ENCODE measurements around the gene SCNN1B.
"Not testable (repeated sequence)": the region's sequence is repeated elsewhere in the genome, so short reads cannot be mapped to it uniquely, and the experiment has no call there.

The SCNN1B gene

GRCh38 chr16:23302045-23302956, at the start of gene SCNN1B:
Gene SCNN1B, plus strand, starts transcription at chr16:23302302. Its CDS starts 46,298 bp downstream, at chr16:23348600.
- FAIRE-seq: no peak

DNA sequence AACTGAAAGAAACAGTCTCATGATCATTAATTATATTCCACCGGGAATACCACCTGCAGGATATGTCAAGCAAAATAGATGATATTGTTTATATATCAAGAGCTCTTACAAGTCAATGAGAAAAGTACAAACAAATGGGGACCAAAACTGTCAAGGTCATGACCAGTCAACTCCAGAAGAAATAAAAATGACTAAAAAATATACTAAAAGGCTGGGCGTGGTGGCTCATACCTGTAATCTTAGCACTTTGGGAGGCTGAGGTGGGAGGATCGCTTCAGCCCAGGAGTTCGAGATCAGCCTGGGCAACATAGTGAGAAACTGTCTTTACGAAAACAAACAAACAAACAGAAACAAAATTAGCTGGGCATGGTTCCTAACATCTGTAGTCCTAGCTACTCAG, 49.8 kb upstream of the SCNN1B start:
- FAIRE-seq: no peak

- not testable (repeated sequence) for FAIRE-seq
These were observed 48.5 kb upstream of the SCNN1B start for GRCh38 chr16:23253650-23254049.

DNA sequence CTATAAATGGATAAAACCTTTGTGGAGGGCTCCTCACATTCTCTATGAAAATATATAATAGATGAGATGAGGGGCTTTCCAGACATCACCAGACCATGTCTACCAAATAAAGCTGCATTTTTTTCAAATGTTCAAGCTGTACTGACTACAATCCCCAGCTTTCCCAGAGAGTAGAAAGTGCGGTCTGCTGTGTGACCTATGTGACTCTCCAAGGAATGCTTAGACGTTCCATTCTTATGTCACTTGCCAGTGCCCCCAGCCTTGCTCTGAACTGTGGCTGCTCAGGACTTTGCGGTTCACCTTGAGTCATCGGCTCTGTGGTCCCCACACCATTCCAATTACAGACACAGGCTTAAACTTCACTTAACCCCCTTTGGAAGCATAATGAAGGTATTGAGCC, 47.8 kb upstream of the SCNN1B start:
- no peak for FAIRE-seq

- FAIRE-seq: no peak
These were observed 47.1 kb upstream of the SCNN1B start for GRCh38 chr16:23255000-23255399.

- FAIRE-seq: no peak
These were observed 45.7 kb upstream of the SCNN1B start for GRCh38 chr16:23256440-23256839.

DNA sequence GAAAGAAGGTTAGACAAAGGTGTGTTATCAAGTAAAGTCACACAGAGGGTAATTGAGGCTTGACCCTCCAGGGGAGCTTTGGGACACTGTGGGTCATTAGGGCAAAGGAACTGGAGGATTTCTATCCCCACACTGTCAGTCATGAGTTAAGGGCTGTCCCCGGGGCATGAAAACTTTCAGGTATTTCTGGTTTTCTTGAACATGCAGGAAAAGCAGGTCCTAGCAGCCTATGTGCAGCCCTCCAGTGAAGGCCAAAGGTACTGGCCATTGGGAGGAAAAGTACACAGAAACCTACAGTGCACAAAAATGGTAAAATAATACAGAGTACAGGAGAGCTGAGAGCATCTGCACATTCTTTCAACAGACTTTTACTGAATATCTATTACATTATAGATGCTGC, 44.4 kb upstream of the SCNN1B start:
- FAIRE-seq: no peak

DNA sequence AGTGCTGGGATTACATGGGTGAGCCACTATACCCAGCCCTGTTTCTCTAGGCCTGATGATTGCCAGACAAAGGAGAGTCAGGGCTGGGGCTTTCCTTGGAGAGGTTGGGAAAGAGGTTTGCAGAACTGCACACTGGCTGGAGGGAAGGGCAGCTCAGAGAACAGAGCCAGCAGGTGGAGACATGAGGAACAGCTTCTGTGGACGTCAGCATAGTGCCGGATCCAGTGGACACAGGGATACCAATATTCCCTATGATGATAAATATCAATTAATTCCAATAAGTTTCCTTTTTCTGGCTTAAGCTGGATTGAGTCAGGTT, 43.2 kb upstream of the SCNN1B start:
- FAIRE-seq: no peak

DNA sequence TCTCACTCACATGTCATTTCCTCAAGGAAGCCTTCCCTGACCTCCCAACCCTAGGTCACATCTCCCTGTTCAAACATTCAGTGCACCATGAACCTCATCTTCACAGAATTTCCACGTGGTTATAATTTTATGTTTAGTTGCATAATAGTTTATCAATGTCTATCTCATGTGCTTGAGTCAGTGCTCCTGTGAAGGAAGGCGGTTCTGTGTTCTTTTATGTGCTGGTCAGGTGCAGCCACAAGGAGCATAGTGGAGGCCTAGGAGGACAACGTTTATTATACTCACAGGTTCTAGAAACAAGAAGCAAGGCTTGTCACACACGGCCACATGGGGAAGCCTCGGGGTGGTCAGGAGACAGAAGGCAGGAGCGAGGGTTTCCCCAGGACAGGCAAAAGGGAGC, 34.5 kb upstream of the SCNN1B start:
- no peak for FAIRE-seq

DNA sequence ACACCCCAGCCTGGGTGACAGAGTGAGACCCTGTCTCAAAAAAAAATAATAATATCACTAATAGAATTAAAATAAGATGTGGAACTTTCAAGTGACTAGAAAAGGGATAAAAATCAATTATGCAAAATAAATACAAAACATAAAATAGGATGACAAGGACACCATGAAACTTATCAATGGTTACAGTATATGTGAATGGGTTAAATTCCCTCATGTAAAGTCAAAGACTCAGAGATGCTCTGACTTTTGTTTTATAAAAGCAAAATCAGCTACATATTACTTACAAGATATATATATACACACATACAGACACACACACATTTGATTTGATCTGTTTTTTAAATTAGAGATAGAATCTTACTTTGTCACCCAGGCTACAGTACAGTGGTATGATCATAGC, 33.5 kb upstream of the SCNN1B start:
- no peak for FAIRE-seq

- no peak for FAIRE-seq
These were observed 32.7 kb upstream of the SCNN1B start for GRCh38 chr16:23269248-23269953.

DNA sequence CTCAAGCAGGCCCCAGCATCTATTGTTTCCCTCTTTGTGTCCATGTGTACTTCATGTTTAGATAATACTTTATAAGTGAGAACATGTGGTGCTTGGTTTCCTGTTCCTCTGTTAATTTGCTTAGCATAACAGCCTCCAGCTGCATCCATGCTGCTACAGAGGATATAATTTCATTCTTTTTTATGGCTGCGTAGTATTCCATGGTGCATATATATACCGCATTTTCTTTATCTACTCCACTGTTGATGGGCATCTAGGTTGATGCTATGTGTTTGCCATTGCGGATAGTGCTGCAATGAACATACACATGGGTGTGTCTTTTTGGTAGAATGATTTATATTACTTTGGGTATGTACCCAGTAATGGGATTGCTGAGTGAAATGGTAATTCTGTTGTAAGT, 31.4 kb upstream of the SCNN1B start:
- FAIRE-seq: no peak

GRCh38 chr16:23274968-23275367, 27.1 kb upstream of the SCNN1B start:
- FAIRE-seq: no peak

- no peak for FAIRE-seq
These were observed 25.3 kb upstream of the SCNN1B start for GRCh38 chr16:23276821-23277220.

- FAIRE-seq: no peak
These were observed 24.1 kb upstream of the SCNN1B start for GRCh38 chr16:23278031-23278430.

- no peak for FAIRE-seq
These were observed 22.4 kb upstream of the SCNN1B start for GRCh38 chr16:23279721-23280153.

DNA sequence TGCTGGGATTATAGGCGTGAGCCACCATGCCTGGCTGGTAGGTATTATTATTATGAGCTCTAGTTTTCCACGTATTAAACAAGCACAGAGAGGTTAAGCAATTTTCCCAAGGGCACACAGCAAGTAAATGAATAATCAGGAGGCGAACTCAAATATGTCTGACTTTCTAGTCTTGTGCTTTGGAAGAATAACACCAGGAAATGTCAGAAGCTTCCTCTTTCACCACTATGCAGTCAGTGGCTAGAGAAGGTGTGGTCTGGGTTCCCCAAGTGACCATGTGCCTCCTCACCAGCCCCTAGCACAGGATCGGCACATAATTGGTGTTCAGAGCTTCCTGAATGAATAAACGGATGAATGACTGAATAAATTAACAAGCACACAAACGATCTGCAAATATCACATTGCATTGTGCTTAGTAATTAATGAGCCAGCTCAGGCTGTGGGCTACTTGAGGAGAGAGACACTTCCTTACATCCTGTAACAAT, 21.6 kb upstream of the SCNN1B start:
- no peak for FAIRE-seq

DNA sequence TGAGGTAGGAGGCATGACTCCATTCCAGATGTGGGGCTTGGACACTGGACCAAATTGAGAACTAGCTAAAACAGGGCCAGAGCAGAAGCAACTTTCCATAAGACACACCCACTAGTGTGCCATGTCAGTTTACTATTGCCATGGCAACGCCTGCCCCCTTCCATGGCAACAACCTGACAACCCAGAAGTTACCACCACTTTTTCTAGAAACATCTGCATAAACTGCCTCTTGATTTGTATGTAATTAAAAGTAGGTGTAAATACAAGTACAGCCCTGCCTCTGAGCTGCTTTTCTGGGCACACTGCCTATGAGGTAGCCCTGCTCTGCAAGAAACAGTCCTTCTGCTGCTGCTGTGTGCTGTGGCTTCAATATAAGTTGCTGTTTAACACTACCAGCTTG, 19.5 kb upstream of the SCNN1B start:
- no peak for FAIRE-seq

- FAIRE-seq: no peak
These were observed 18.5 kb upstream of the SCNN1B start for GRCh38 chr16:23283571-23283970.

GRCh38 chr16:23284584-23284983, 17.5 kb upstream of the SCNN1B start:
- FAIRE-seq: no peak

DNA sequence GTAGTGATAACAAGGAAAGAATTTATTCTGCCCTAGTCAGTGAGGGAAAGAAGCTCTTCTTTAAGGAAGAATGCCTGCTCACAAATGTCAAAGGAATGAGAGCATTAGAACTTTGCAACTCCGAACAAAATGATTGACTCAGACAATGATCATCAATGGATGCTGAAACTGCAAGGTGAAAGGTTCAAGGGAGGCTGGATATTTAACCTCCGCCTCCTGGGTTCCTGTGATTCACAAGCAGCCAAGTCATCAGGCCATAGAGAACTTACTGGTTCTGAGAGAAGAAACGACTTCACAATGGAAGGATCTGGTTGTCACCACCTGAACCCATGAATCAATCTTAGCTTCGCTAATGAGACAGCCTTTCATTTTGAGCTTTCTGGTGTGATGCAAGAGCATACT, 16.0 kb upstream of the SCNN1B start:
- no peak for FAIRE-seq

DNA sequence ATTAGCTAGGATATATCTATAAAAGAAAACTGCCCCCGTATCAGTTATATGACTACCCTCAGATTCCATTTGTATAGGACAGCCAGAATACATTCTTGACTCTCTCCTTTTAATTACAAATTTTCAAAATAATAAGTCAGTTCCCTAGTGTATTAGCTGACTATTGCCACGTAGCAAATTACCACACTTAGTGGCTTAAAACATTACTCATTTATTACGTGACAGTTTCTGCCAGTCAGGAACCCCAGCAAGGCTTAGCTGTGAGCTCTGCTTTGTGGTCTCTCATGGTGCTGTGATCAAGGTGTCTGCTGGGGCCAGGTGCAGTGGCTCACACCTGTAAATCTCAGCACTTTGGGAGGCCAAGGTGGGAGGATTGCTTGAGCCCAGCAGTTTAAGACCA, 13.9 kb upstream of the SCNN1B start:
- no peak for FAIRE-seq

GRCh38 chr16:23288726-23289512, 13.2 kb upstream of the SCNN1B start:
- no peak for FAIRE-seq
